Endothelial cell (in vitro differentiated cells): ENCODE data around the gene ORC2. TPM values are rescaled to one million over a fixed set of nuclear protein-coding genes. Genes with fewer than 3 reads are reported as not detected.

Experiments
- DNase-seq: peaks from one replicate; pipeline ENCODE4 v3.0.0; 2021; ENCODE audit warnings: low spot score
- H3K27ac Mint-ChIP-seq: one replicate; pipeline ENCODE4 v1.8.0; 2021; ENCODE audit warnings: mixed read lengths, inconsistent platforms; ENCODE audit not compliant: unreplicated experiment
- H3K27me3 Mint-ChIP-seq: one replicate; pipeline ENCODE4 v1.8.0; 2021; ENCODE audit warnings: mild to moderate bottlenecking, moderate library complexity, mixed read lengths, inconsistent platforms; ENCODE audit not compliant: unreplicated experiment
- H3K36me3 Mint-ChIP-seq: one replicate; pipeline ENCODE4 v1.8.0; 2021; ENCODE audit warnings: mild to moderate bottlenecking, low read depth, mixed read lengths, inconsistent platforms; ENCODE audit not compliant: unreplicated experiment
- H3K4me1 Mint-ChIP-seq: one replicate; pipeline ENCODE4 v1.8.0; 2021; ENCODE audit warnings: mild to moderate bottlenecking, mixed read lengths, inconsistent platforms; ENCODE audit not compliant: unreplicated experiment
- H3K4me3 Mint-ChIP-seq: one replicate; pipeline ENCODE4 v1.8.0; 2021; ENCODE audit warnings: mild to moderate bottlenecking, mixed read lengths, inconsistent platforms; ENCODE audit not compliant: unreplicated experiment
- H3K9me3 Mint-ChIP-seq: one replicate; pipeline ENCODE4 v1.8.0; 2021; ENCODE audit warnings: mixed read lengths, inconsistent platforms; ENCODE audit not compliant: unreplicated experiment
- CTCF ChIP-seq: fragments of 200-600 bp; sonication (generic); IDR thresholded peaks from one replicate; pipeline ENCODE4 v1.5.0; 2021; ENCODE audit warnings: antibody characterized with exemption; ENCODE audit not compliant: unreplicated experiment
- total RNA-seq: library from RNA; stranded (reverse); fragmentation: NEBNext Ultra II Directional; extraction: Animal tissue kit (Norgen Biotek cat#: 25700); gene quantifications from one replicate; pipeline ENCODE4 v1.2.1, GENCODE V29; 2021; ENCODE audit not compliant: unreplicated experiment

Gene ORC2
- total RNA-seq, 1 donor from 2014 or later: 57.6 TPM

- DNase-seq: no peak
- Mint-ChIP-seq H3K4me1 (peaks cover 44% of the 10 kb centered on the region), H3K27me3 (peaks cover 4% of the 10 kb centered on the region), H3K36me3 (peaks cover 26% of the 10 kb centered on the region), H3K4me3 (peak overlapping the region; percentile 82), H3K9me3 (no peaks in the 10 kb centered on the region), H3K27ac (no peak overlapping the region)
- TF ChIP-seq CTCF: no peak
Measured at GRCh38 chr2:200961674-200962073, 1.8 kb downstream of the ORC2 start.

GRCh38 chr2:200950378-200950777 is 13.1 kb downstream of the ORC2 start:
- no peak for DNase-seq
- Mint-ChIP-seq H3K27me3 (no peaks in the 10 kb centered on the region), H3K36me3 (peaks cover 15% of the 10 kb centered on the region), H3K4me3 (no peak overlapping the region), H3K9me3 (no peaks in the 10 kb centered on the region), H3K4me1 (no peaks in the 10 kb centered on the region), H3K27ac (no peak overlapping the region)
- TF ChIP-seq CTCF: no peak

- Mint-ChIP-seq H3K36me3 (peaks cover 18% of the 10 kb centered on the region), H3K27ac (no peak overlapping the region), H3K27me3 (no peaks in the 10 kb centered on the region), H3K9me3 (no peaks in the 10 kb centered on the region), H3K4me3 (no peak overlapping the region), H3K4me1 (no peaks in the 10 kb centered on the region)
- TF ChIP-seq CTCF: no peak
- no peak for DNase-seq
Measured at GRCh38 chr2:200945395-200945729, 18.1 kb downstream of the ORC2 start.

- Mint-ChIP-seq H3K27me3 (no peaks in the 10 kb centered on the region), H3K27ac (no peak overlapping the region), H3K4me3 (no peak overlapping the region), H3K9me3 (no peaks in the 10 kb centered on the region), H3K4me1 (no peaks in the 10 kb centered on the region), H3K36me3 (peaks cover 20% of the 10 kb centered on the region)
- DNase-seq: no peak
- no peak for TF ChIP-seq CTCF
Measured at GRCh38 chr2:200944467-200945394, 18.7 kb downstream of the ORC2 start.

GRCh38 chr2:200943527-200944105 is 19.8 kb downstream of the ORC2 start:
- DNase-seq: no peak
- no peak overlapping the region for H3K27ac Mint-ChIP-seq
- no peak overlapping the region for H3K4me3 Mint-ChIP-seq
- H3K36me3 Mint-ChIP-seq: peaks cover 20% of the 10 kb centered on the region
- no peak for TF ChIP-seq CTCF
- no peaks in the 10 kb centered on the region for H3K4me1 Mint-ChIP-seq
- no peaks in the 10 kb centered on the region for H3K9me3 Mint-ChIP-seq
- H3K27me3 Mint-ChIP-seq: no peaks in the 10 kb centered on the region
